ENCODE results near the gene SYNDIG1. TPM values are rescaled to one million over a fixed set of nuclear protein-coding genes. Genes with fewer than 3 reads are reported as not detected.

Gene SYNDIG1
- total RNA-seq, 2 experiments from 2014 or later: not detected

GRCh38 chr20:24628985-24629384 lies 159.6 kb downstream of the SYNDIG1 start:
- Mint-ChIP-seq H3K27ac (no peak overlapping the region), H3K4me1 (no peaks in the 10 kb centered on the region), H3K36me3 (ENCODE audit: low read depth) (no peaks in the 10 kb centered on the region), H3K27me3 (no peaks in the 10 kb centered on the region), H3K4me3 (no peak overlapping the region), H3K9me3 (no peaks in the 10 kb centered on the region)
- POLR2A ChIA-PET: no interaction called here
- CTCF ChIA-PET: no interaction called here
- DNase-seq: no peak

GRCh38 chr20:24629668-24630067 lies 160.2 kb downstream of the SYNDIG1 start:
- Mint-ChIP-seq H3K9me3 (no peaks in the 10 kb centered on the region), H3K27ac (no peak overlapping the region), H3K36me3 (ENCODE audit: low read depth) (no peaks in the 10 kb centered on the region), H3K4me1 (no peaks in the 10 kb centered on the region), H3K4me3 (no peak overlapping the region), H3K27me3 (no peaks in the 10 kb centered on the region)
- CTCF ChIA-PET: no interaction called here
- POLR2A ChIA-PET: no interaction called here
- no peak for DNase-seq

DNA sequence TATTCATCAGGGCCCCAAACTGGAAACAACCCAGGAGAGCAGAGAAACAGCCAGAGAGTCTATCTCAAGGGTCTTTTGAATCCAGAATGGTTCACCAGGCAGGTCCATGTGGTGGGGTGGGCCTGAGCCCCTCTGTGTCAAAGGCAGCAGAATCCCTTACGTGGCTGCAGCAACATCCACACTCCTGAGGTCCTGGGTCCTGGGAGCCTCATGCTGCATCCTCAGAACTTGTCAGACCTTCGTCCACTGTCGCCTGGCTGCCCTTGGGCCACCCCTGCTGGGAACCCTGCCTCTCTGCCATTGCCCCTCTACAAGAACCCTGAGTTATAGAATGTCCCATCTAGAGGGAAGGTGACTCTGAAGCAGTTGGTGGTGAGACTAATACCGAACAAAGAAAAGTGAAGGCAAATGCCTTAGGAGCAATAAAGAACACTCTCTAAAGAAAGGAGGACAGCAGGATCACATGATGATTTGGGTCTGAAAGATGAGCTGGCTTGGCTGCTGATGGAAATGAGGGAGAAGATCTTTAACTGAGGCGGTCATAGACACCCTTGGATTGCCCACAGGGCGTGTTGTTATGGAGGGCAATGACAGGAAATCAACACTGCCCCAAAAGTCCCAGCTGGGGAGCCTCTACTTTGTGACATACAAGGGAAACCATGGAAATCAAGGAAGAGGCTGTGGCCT lies 161.2 kb downstream of the SYNDIG1 start:
- Mint-ChIP-seq H3K4me1 (no peaks in the 10 kb centered on the region), H3K27ac (no peak overlapping the region), H3K9me3 (no peaks in the 10 kb centered on the region), H3K27me3 (peaks cover 1% of the 10 kb centered on the region), H3K36me3 (ENCODE audit: low read depth) (no peaks in the 10 kb centered on the region), H3K4me3 (no peak overlapping the region)
- CTCF ChIA-PET: no interaction called here
- POLR2A ChIA-PET: no interaction called here
- DNase-seq: no peak

DNA sequence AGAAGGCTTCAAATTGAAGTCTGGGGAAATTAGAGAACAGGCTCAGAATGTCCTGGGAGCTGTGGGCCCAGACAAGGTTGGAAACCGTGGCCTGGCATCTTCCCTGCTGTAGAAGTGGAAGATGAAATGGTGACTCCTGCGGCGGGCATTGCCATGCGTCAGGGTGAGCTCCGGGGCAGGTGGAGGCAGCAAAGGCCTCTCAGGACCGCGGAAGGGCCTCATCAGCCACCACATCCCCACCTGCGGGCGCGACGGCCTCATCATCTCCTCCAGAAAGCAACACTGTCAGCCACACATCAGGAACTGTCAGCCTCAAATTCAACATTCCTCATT lies 161.7 kb downstream of the SYNDIG1 start:
- ChIA-PET CTCF (no interaction called here), POLR2A (no interaction called here)
- Mint-ChIP-seq H3K4me3 (no peak overlapping the region), H3K36me3 (ENCODE audit: low read depth) (no peaks in the 10 kb centered on the region), H3K27me3 (peaks cover 3% of the 10 kb centered on the region), H3K9me3 (no peaks in the 10 kb centered on the region), H3K4me1 (no peaks in the 10 kb centered on the region), H3K27ac (no peak overlapping the region)
- DNase-seq: no peak

- no peak overlapping the region for H3K27ac Mint-ChIP-seq
- H3K4me3 Mint-ChIP-seq: no peak overlapping the region
- H3K27me3 Mint-ChIP-seq: peaks cover 3% of the 10 kb centered on the region
- H3K4me1 Mint-ChIP-seq: no peaks in the 10 kb centered on the region
- H3K9me3 Mint-ChIP-seq: no peaks in the 10 kb centered on the region
- no peak for DNase-seq
- no peaks in the 10 kb centered on the region for H3K36me3 Mint-ChIP-seq (ENCODE audit: low read depth)
- CTCF ChIA-PET: no interaction called here
- POLR2A ChIA-PET: no interaction called here
Measured at GRCh38 chr20:24632581-24632980, 163.2 kb downstream of the SYNDIG1 start.

- CTCF ChIA-PET: no interaction called here
Measured at GRCh38 chr20:24633026-24633425, 163.6 kb downstream of the SYNDIG1 start.

DNA sequence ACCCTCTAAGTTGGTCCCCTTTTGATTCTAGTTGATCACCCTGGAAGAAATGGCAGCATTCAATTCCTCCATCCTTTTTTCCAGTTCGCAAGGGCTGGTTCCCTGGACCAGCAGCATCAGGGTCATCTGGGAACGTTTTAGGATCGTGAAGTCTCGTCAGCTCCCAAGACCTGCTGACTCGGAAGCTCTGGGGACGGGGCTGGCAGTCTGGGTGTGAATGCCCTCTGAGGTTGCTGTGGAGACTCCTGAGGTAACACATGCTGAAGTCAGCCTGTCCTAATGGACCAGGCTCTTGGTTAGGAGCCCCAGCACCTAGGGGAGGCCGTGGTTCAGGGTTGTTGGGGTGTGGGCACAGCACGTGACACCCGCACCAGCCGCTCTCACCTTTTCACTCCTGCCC lies 164.1 kb downstream of the SYNDIG1 start:
- Mint-ChIP-seq H3K27me3 (peaks cover 3% of the 10 kb centered on the region), H3K4me3 (no peak overlapping the region), H3K36me3 (ENCODE audit: low read depth) (no peaks in the 10 kb centered on the region), H3K27ac (no peak overlapping the region), H3K9me3 (no peaks in the 10 kb centered on the region), H3K4me1 (no peaks in the 10 kb centered on the region)
- no peak for DNase-seq
- POLR2A ChIA-PET: no interaction called here
- CTCF ChIA-PET: no interaction called here

More at GRCh38 chr20:24633026-24633425, 163.6 kb downstream of the SYNDIG1 start:
- Mint-ChIP-seq H3K4me1 (no peaks in the 10 kb centered on the region), H3K36me3 (ENCODE audit: low read depth) (no peaks in the 10 kb centered on the region), H3K27me3 (peaks cover 3% of the 10 kb centered on the region), H3K27ac (no peak overlapping the region), H3K9me3 (no peaks in the 10 kb centered on the region), H3K4me3 (no peak overlapping the region)
- no peak for DNase-seq
- POLR2A ChIA-PET: no interaction called here

GRCh38 chr20:24634855-24635254 lies 165.4 kb downstream of the SYNDIG1 start:
- no peaks in the 10 kb centered on the region for H3K9me3 Mint-ChIP-seq

DNA sequence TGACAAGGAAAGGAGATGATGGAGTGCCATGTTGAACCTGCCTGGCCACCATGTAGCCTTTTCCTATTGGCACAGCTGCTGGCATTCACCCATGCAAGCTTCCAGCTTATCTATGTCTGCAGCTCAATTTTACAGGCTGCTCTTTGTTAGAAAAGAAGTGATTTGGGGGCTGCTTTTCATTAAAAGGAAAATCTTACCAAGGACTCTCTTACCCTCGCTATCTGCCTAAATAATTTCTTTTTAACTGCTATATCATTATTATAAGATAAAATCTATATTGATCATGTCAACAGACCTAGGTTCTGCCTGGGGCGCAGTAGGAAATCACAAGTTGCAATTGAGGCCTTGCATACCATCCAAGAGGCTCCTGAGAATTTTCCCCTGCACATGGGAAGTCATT lies 167.2 kb downstream of the SYNDIG1 start:
- peaks cover 3% of the 10 kb centered on the region for H3K27me3 Mint-ChIP-seq
- H3K36me3 Mint-ChIP-seq (ENCODE audit: low read depth): no peaks in the 10 kb centered on the region
- H3K4me1 Mint-ChIP-seq: no peaks in the 10 kb centered on the region
- CTCF ChIA-PET: no interaction called here
- no peaks in the 10 kb centered on the region for H3K9me3 Mint-ChIP-seq
- POLR2A ChIA-PET: no interaction called here
- no peak overlapping the region for H3K27ac Mint-ChIP-seq
- H3K4me3 Mint-ChIP-seq: no peak overlapping the region
- no peak for DNase-seq

More at GRCh38 chr20:24634855-24635254, 165.4 kb downstream of the SYNDIG1 start:
- no peak overlapping the region for H3K27ac Mint-ChIP-seq
- DNase-seq: no peak
- H3K4me1 Mint-ChIP-seq: no peaks in the 10 kb centered on the region
- ChIA-PET POLR2A (no interaction called here), CTCF (no interaction called here)
- no peak overlapping the region for H3K4me3 Mint-ChIP-seq
- H3K27me3 Mint-ChIP-seq: peaks cover 3% of the 10 kb centered on the region
- no peaks in the 10 kb centered on the region for H3K36me3 Mint-ChIP-seq (ENCODE audit: low read depth)

DNA sequence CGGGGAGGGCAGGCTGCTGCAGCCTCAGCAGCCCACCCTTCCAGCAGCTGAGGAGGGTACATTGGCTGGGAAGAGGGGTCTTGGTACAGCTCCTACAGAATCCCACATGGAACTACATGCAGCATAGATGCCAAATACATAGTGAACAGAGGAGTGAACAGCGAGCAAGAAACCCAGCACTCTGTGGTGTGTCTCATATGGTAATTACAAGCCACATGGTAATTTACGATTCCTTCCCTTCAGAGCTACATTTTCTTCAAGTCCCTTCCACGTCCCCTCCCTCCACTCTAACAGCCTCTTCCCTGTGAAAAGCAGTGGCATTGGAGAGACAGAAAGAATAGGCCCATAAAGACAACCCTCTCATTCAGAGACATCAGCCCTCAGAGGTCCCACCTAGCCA lies 167.7 kb downstream of the SYNDIG1 start:
- ChIA-PET POLR2A (no interaction called here), CTCF (no interaction called here)
- DNase-seq: no peak
- Mint-ChIP-seq H3K27ac (no peak overlapping the region), H3K4me1 (no peaks in the 10 kb centered on the region), H3K27me3 (peaks cover 3% of the 10 kb centered on the region), H3K4me3 (no peak overlapping the region), H3K36me3 (ENCODE audit: low read depth) (no peaks in the 10 kb centered on the region), H3K9me3 (no peaks in the 10 kb centered on the region)

GRCh38 chr20:24637941-24638340 lies 168.5 kb downstream of the SYNDIG1 start:
- CTCF ChIA-PET: no interaction called here
- Mint-ChIP-seq H3K27me3 (peaks cover 3% of the 10 kb centered on the region), H3K9me3 (no peaks in the 10 kb centered on the region), H3K4me3 (no peak overlapping the region), H3K36me3 (ENCODE audit: low read depth) (no peaks in the 10 kb centered on the region), H3K4me1 (no peaks in the 10 kb centered on the region), H3K27ac (no peak overlapping the region)
- no peak for DNase-seq
- POLR2A ChIA-PET: no interaction called here

DNA sequence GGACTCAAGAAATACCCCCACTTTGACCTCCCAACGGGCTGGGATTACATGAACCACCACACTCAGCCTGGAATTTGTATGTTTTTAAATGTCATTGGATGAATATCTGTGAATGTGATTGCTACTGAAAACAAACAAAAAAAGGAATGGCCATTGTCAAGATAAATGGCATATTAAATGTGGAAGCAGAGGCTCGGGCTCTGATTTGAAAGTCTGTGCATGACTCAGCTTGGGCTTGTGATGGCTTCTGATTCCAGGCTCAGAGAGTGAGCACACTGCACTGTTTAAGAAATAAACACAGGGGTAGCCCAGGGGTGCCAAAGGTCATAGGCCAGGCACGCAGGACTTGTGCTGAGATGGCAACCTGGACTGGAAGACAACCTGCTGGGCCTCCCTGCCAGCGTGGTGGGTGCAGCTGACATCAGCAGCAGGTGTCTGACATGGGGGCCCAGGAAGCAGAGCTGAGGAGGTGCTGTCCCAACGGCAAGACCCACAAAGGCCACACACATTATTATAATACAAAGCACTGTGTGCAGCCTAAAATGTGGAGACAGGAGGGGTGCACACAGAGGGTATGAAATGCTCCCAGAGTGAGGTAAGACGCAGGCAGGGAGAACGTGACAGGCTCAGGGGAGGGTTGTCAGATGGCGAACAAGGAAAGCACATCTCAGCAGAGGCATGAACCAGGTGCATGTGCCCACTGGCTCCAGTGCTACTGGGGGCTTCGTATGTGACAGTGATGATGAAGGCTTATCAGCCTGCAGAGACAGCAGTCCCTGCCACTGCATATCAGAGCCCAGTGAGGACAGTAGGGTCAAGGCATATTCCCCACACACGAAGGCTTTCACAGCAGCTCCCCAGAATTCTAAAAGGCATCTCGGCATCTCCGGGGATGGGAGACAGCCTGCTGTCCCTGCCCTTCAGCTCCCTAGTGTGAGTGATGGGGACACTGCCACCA lies 169.4 kb downstream of the SYNDIG1 start:
- ChIA-PET POLR2A (no interaction called here), CTCF (no interaction called here)
- no peak for DNase-seq
- Mint-ChIP-seq H3K36me3 (ENCODE audit: low read depth) (no peaks in the 10 kb centered on the region), H3K9me3 (no peaks in the 10 kb centered on the region), H3K4me1 (no peaks in the 10 kb centered on the region), H3K4me3 (no peak overlapping the region), H3K27ac (no peak overlapping the region), H3K27me3 (peaks cover 4% of the 10 kb centered on the region)

DNA sequence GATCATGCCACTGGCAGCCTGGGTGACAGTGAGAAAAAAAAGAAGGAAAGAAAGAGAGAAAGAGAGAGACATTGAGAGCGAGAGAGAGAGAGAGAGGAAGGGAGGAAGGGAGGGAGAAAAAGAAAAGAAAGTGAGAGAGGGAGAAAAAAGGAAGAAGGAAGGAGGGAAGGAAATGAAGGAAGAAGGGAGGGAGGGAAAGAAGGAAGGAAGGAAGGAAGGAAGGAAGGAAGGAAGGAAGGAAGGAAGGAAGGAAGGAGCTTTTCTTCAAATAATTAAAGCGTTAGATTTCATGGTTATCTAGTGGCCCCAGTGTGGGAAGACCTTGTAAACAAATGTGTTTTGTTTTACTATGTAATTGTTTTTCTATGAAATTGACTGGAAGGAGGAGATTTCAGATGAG lies 170.8 kb downstream of the SYNDIG1 start:
- H3K27ac Mint-ChIP-seq: no peak overlapping the region
- ChIA-PET POLR2A (no interaction called here), CTCF (interaction anchor here (1.1 kb wide), 1 partner anchor 291 kb away, joined by 4 read pairs; no protein-coding TSS in a partner anchor)
- peaks cover 4% of the 10 kb centered on the region for H3K27me3 Mint-ChIP-seq
- H3K4me3 Mint-ChIP-seq: no peak overlapping the region
- H3K4me1 Mint-ChIP-seq: no peaks in the 10 kb centered on the region
- H3K36me3 Mint-ChIP-seq (ENCODE audit: low read depth): no peaks in the 10 kb centered on the region
- H3K9me3 Mint-ChIP-seq: no peaks in the 10 kb centered on the region
- no peak for DNase-seq

DNA sequence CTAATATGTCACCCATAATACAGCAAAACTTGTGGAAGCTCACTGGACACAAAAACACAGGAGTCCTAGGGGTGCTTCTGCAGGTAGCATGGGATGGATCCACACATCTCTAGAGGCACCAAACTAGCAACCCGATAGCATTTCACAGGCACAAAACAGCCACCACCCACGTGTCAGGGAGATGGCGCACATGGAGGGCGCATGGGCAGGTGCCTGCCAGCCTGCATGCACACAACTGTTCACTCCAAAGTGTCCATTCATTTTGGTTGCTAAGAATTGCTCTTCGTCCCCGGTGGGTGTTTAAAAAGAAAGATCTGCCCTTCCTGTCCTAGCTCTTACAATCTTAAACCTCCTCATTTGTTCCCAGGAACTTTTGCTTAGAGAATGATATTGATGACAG lies 171.3 kb downstream of the SYNDIG1 start:
- ChIA-PET POLR2A (no interaction called here), CTCF (interaction anchor here (1.1 kb wide), 1 partner anchor 290 kb away, joined by 4 read pairs; no protein-coding TSS in a partner anchor)
- Mint-ChIP-seq H3K4me1 (no peaks in the 10 kb centered on the region), H3K36me3 (ENCODE audit: low read depth) (no peaks in the 10 kb centered on the region), H3K4me3 (no peak overlapping the region), H3K27ac (no peak overlapping the region), H3K27me3 (peaks cover 3% of the 10 kb centered on the region), H3K9me3 (no peaks in the 10 kb centered on the region)
- no peak for DNase-seq
